IPS-20b (cell line): ENCODE data around the gene RNF175.

Source experiments
- H3K27ac ChIP-seq: one replicate; pipeline ENCODE4 v1.5.1; 2013; ENCODE audit warnings: low read length
- H3K27me3 ChIP-seq: 2 replicates; pipeline ENCODE4 v1.6.1; 2013; ENCODE audit warnings: mild to moderate bottlenecking, low read length, inconsistent platforms; ENCODE audit not compliant: insufficient read depth
- H3K36me3 ChIP-seq: 2 replicates; pipeline ENCODE4 v1.6.1; 2013; ENCODE audit warnings: low read depth, mild to moderate bottlenecking, inconsistent platforms, low read length, moderate library complexity; ENCODE audit not compliant: insufficient read depth
- H3K4me1 ChIP-seq: 2 replicates; pipeline ENCODE4 v1.6.1; 2013; ENCODE audit warnings: mild to moderate bottlenecking, control low read depth, inconsistent platforms, low read length, moderate library complexity; ENCODE audit not compliant: insufficient read depth
- H3K4me3 ChIP-seq: 2 replicates; pipeline ENCODE4 v1.5.1; 2013; ENCODE audit warnings: mild to moderate bottlenecking, low read length, inconsistent platforms
- H3K9ac ChIP-seq: 2 replicates; pipeline ENCODE4 v1.6.1; 2013; ENCODE audit warnings: low read depth, mild to moderate bottlenecking, inconsistent platforms, low read length, moderate library complexity
- H3K9me3 ChIP-seq: 2 replicates; pipeline ENCODE4 v1.6.1; 2013; ENCODE audit warnings: mild to moderate bottlenecking, low read depth, low read length, inconsistent platforms; ENCODE audit not compliant: insufficient read depth

RNF175 gene

DNA sequence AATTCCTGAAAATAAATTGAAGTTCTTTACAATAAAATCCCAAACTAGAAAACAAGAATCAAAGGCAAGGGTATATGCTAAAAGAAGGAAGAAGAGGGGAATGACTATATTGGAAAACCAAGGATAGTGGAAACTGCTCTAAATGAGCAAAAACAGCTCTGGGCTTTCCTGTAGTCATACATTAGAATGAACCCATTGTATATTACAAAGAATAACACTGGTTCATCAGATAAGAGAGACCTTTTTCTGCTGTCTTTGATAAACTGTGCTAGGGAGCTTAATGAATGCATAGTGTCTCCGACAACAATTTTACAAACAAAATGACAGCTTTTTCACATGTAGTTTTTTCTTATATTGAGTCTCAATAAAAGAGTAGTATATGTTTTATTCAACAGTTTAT lies 49.1 kb downstream of the RNF175 start:
- Histone ChIP-seq H3K27me3 (no peaks in the 10 kb centered on the region), H3K9me3 (no peaks in the 10 kb centered on the region), H3K4me3 (no peak overlapping the region), H3K4me1 (no peaks in the 10 kb centered on the region), H3K9ac (no peak overlapping the region), H3K36me3 (no peaks in the 10 kb centered on the region; the same call in 1 of the 2 replicates), H3K27ac (no peak overlapping the region)

- H3K4me1 ChIP-seq = no peaks in the 10 kb centered on the region
- no peaks in the 10 kb centered on the region; the same call in 1 of the 2 replicates for H3K9me3 ChIP-seq
- no peaks in the 10 kb centered on the region for H3K27me3 ChIP-seq
- H3K9ac ChIP-seq = no peak overlapping the region
- H3K4me3 ChIP-seq = no peak overlapping the region
- H3K27ac ChIP-seq = no peak overlapping the region
- no peaks in the 10 kb centered on the region for H3K36me3 ChIP-seq
Observed at GRCh38 chr4:153706519-153706918, 53.3 kb downstream of the RNF175 start.

- Histone ChIP-seq H3K27ac (no peak overlapping the region), H3K4me3 (no peak overlapping the region), H3K27me3 (no peaks in the 10 kb centered on the region), H3K9ac (no peak overlapping the region), H3K4me1 (no peaks in the 10 kb centered on the region), H3K36me3 (no peaks in the 10 kb centered on the region), H3K9me3 (no peaks in the 10 kb centered on the region; the same call in 1 of the 2 replicates)
Observed at GRCh38 chr4:153705743-153706468, 53.9 kb downstream of the RNF175 start.

GRCh38 chr4:153704522-153704921 lies 55.3 kb downstream of the RNF175 start:
- Histone ChIP-seq H3K9ac (no peak overlapping the region), H3K27ac (no peak overlapping the region), H3K9me3 (no peaks in the 10 kb centered on the region; the same call in 1 of the 2 replicates), H3K4me3 (no peak overlapping the region), H3K4me1 (no peaks in the 10 kb centered on the region), H3K27me3 (no peaks in the 10 kb centered on the region), H3K36me3 (no peaks in the 10 kb centered on the region)

DNA sequence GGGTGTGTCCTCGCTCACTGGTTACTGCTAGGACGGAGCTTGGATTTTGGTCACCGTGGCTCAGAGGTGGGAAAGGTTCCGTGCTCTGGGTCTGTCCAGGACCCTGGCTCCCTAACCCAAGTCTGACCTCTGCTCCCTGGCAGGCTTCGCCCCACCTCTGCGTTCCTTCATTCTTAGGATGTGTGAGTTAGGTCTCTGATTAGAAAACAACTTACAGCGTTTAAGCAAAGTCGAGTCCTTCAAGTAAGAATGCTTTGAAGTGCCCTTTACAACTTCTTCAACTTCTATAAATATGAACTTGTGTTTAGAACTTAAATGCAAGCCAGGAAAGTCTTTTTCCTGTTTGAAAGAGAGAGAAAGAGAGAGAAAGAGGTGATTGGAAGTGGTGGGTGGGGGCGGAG lies 74.9 kb downstream of the RNF175 start:
- Histone ChIP-seq H3K4me3 (peak overlapping the region; percentile 67), H3K36me3 (no peaks in the 10 kb centered on the region), H3K4me1 (no peaks in the 10 kb centered on the region; the same call in 1 of the 2 replicates), H3K27ac (no peak overlapping the region), H3K9me3 (peaks cover 31% of the 10 kb centered on the region), H3K9ac (no peak overlapping the region; the same call in 1 of the 2 replicates), H3K27me3 (peaks cover 51% of the 10 kb centered on the region)

DNA sequence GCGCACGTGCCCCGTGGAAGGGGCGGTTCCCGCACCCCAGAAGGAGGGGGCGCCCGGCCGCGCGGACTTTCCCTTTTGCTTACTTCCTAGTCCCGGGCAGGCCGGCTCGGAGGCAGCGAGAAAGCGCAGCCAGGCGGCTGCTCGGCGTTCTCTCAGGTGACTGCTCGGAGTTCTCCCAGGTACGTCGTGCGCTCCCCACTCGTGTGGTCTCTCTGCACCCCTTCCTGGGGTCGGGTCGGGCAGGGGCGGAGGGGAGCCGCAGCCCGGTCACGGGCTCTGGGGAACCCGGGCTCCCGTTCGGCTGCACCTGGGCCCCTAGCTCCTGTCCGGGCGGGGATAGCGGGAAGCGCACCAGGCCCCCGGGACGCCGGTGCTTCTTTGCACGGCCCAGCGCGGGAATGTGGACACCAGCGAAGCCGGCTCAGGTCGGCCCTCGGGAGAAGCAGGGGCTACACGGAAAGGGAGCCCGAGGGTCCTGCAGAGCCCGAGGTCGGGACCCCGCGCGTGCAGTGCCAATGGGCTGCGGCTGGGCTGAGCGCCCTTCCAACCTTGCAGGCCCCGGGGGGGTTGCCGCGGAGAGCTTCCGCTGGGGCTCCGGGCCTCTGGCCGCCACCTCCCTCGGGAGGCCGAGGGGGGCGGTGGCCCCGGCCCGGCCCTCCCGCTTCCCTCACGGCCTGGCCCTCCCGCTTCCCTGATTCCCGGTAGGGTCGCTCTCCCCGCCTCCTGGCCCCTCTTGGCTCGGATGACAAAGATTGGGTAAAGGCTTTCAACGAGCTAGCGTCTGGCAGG lies 75.4 kb downstream of the RNF175 start, which contains the start of gene TLR2:
Gene TLR2, plus strand, starts transcription at position 99 of the 789 bp plus-strand sequence. CDS start 18,628 bp downstream, outside the sequence.
- peaks cover 25% of the 10 kb centered on the region for H3K9me3 ChIP-seq
- peak within 1 kb of the TSS; percentile 67 for H3K4me3 ChIP-seq
- peaks cover 51% of the 10 kb centered on the region for H3K27me3 ChIP-seq
- H3K27ac ChIP-seq = no peak within 1 kb of the TSS
- H3K9ac ChIP-seq = no peak within 1 kb of the TSS; the same call in 1 of the 2 replicates
- no peaks in the 10 kb centered on the region for H3K36me3 ChIP-seq
- no peaks in the 10 kb centered on the region; the same call in 1 of the 2 replicates for H3K4me1 ChIP-seq

GRCh38 chr4:153683763-153684181 lies 76.1 kb downstream of the RNF175 start:
- H3K9me3 ChIP-seq = peaks cover 19% of the 10 kb centered on the region
- peaks cover 51% of the 10 kb centered on the region for H3K27me3 ChIP-seq
- no peak overlapping the region for H3K9ac ChIP-seq
- H3K4me3 ChIP-seq = peak overlapping the region; percentile 67
- H3K36me3 ChIP-seq = no peaks in the 10 kb centered on the region
- no peak overlapping the region for H3K27ac ChIP-seq
- H3K4me1 ChIP-seq = no peaks in the 10 kb centered on the region; the same call in 1 of the 2 replicates

DNA sequence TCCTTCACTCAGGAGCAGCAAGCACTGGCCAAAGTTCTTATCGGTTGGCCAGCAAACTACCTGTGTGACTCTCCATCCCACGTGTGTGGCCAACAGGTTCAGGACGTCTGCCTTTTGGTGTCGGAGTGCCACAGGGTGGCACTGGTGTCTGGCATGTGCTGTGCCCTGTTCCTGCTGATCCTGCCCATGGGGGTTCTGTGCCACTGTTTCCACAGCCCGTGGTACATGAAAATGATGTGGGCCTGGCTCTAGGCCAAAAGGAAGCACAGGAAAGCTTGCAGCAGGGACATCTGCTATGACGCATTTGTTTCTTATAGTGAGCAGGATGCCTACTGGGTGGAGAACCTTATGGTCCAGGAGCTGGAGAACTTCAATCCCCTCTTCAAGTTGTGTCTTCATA lies 80.3 kb downstream of the RNF175 start:
- Histone ChIP-seq H3K27me3 (peaks cover 35% of the 10 kb centered on the region), H3K9me3 (no peaks in the 10 kb centered on the region; the same call in 1 of the 2 replicates), H3K4me3 (no peak overlapping the region), H3K9ac (no peak overlapping the region), H3K36me3 (no peaks in the 10 kb centered on the region), H3K27ac (no peak overlapping the region), H3K4me1 (no peaks in the 10 kb centered on the region)

DNA sequence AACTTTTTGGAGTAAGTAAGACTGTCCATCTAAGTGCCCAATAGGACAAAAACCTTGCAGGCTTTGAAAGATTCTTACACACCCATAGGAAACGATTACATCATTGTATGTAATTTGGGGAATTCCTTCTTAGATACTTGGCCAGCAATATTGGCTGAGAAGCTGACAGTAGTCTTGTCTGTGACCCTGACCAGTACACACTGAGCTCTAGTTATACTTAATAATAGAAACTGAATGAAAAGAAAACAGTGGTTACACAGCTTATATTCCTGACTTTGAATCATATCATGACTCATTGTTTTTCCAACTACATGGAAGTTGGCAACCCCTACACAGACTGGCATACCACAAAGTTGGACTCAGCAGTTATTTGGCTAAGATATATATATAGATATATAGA lies 82.8 kb downstream of the RNF175 start:
- Histone ChIP-seq H3K27ac (no peak overlapping the region), H3K9me3 (no peaks in the 10 kb centered on the region; the same call in 1 of the 2 replicates), H3K36me3 (no peaks in the 10 kb centered on the region), H3K27me3 (peaks cover 10% of the 10 kb centered on the region), H3K4me3 (no peak overlapping the region), H3K9ac (no peak overlapping the region), H3K4me1 (no peaks in the 10 kb centered on the region)

- Histone ChIP-seq H3K4me1 (no peaks in the 10 kb centered on the region), H3K27me3 (peaks cover 5% of the 10 kb centered on the region), H3K4me3 (no peak overlapping the region), H3K27ac (no peak overlapping the region), H3K9ac (no peak overlapping the region), H3K9me3 (no peaks in the 10 kb centered on the region; the same call in 1 of the 2 replicates), H3K36me3 (no peaks in the 10 kb centered on the region)
Observed at GRCh38 chr4:153676486-153676885, 83.3 kb downstream of the RNF175 start.

GRCh38 chr4:153669838-153670237 lies 90.0 kb downstream of the RNF175 start:
- Histone ChIP-seq H3K9ac (no peak overlapping the region), H3K27ac (no peak overlapping the region), H3K4me3 (no peak overlapping the region), H3K36me3 (no peaks in the 10 kb centered on the region), H3K4me1 (no peaks in the 10 kb centered on the region), H3K27me3 (no peaks in the 10 kb centered on the region; the same call in 1 of the 2 replicates), H3K9me3 (no peaks in the 10 kb centered on the region)
